Right cardiac atrium (tissue), 5 donors: Measurements from ENCODE around the gene CLMP. TPM values are rescaled to one million over a fixed set of nuclear protein-coding genes. Genes with fewer than 3 reads are reported as not detected.

Experiments
- ATAC-seq, 2 donors: fragments of 200-7000 bp; cut with Tn5 transposase; one replicate each; pipeline versions ENCODE4 v1.8.0 to v1.9.1; 2020; ENCODE audit warnings: moderate library complexity in 2 of 2, mild to moderate bottlenecking in 1 of 2
- DNase-seq, 3 donors: peaks; one replicate each; pipeline ENCODE4 v3.0.0-alpha.2; 2020
- H3K27ac ChIP-seq: one replicate; pipeline ENCODE4 v1.5.1; 2013; ENCODE audit warnings: mild to moderate bottlenecking, low read length, control low read depth, moderate library complexity
- H3K27me3 ChIP-seq: one replicate; pipeline ENCODE4 v1.6.1; 2013; ENCODE audit not compliant: control insufficient read depth, insufficient read depth
- H3K4me1 ChIP-seq: one replicate; pipeline ENCODE4 v1.6.1; 2013; ENCODE audit warnings: low read length; ENCODE audit not compliant: control insufficient read depth, insufficient read depth
- H3K4me3 ChIP-seq: one replicate; pipeline ENCODE4 v1.5.1; 2013; ENCODE audit warnings: low read length, control low read depth
- H3K9me3 ChIP-seq: one replicate; pipeline ENCODE4 v1.6.1; 2013; ENCODE audit warnings: low read length; ENCODE audit not compliant: control insufficient read depth
- WGBS: extraction: QIAGEN DNeasy Blood & Tissue Kit; methylation state at CpG from one replicate; pipeline ENCODE4 v1.1.7; 2013; 5-methylcytosine and 5-hydroxymethylcytosine counted together
- intact Hi-C, 4 donors: fragments of 100-400 bp; cut with DNase I; formaldehyde crosslinking; loops; one replicate each; pipeline versions ENCODE4 v1.11.0 to v1.14.0; 2022 to 2023
- polyA plus RNA-seq: library from polyadenylated mRNA; stranded (reverse); fragments of 200-250 nt; gene quantifications from one replicate; pipeline ENCODE4 v1.2.3, GENCODE V29; 2013
- total RNA-seq, 4 donors: library from RNA; stranded (reverse); fragmentation: NEBNext Ultra II Directional; extraction: Animal tissue kit (Norgen Biotek cat#: 25700); gene quantifications; one replicate each; pipeline ENCODE4 v1.2.1, GENCODE V29; 2021
- donor health status: healthy with polysubstance abuse.
- donor health status: DM: no; HTN: yes; CAD: no.
- donor health status: DM: no; HTN: no; CAD: no.
- donor health status: DM: no; HTN: yes; CAD: no; lungs with severe emphysema.
- donor health status: DM: yes; HTN: yes; CAD: no.

Gene CLMP
- total and polyA plus RNA-seq, 5 donors, result 5.0 to 34.1 (median 18.9) TPM

- no peaks in the 10 kb centered on the region for H3K27me3 ChIP-seq
- H3K4me1 ChIP-seq, result no peaks in the 10 kb centered on the region
- no peak overlapping the region for H3K27ac ChIP-seq
- DNase-seq, result no peak
- intact Hi-C loops, result no loop called here
- no peaks in the 10 kb centered on the region for H3K9me3 ChIP-seq
- no peak overlapping the region for H3K4me3 ChIP-seq
- 73% methylated on average over 4 of the region's 4 CpGs for WGBS
- no peak for ATAC-seq
These were observed 164.5 kb downstream of the CLMP start for GRCh38 chr11:123030517-123030916.

GRCh38 chr11:123020968-123021367, 174.1 kb downstream of the CLMP start:
- Histone ChIP-seq H3K4me1 (no peaks in the 10 kb centered on the region), H3K9me3 (no peaks in the 10 kb centered on the region), H3K27ac (no peak overlapping the region), H3K4me3 (no peak overlapping the region), H3K27me3 (no peaks in the 10 kb centered on the region)
- DNase-seq, result no peak
- intact Hi-C loops, result loop anchor here in 3 of 4 donors (5.0 kb wide), 1 partner anchor 159 kb away; no protein-coding TSS in a partner anchor
- WGBS, result 47% methylated on average over 2 of the region's 2 CpGs
- ATAC-seq, result no peak

Other genes starting within 250 kb of the CLMP start
- gene BSX, start 213.4 kb downstream of the CLMP start, total RNA-seq, result not detected
- not detected for gene BSX, start 213.4 kb downstream of the CLMP start, polyA plus RNA-seq
- 1,000 to 10,000 TPM in 2 of 4 donors, 100 to 1,000 TPM in 2; 778 to 1,250 (median 962) TPM for gene HSPA8, start 133.1 kb downstream of the CLMP start, total RNA-seq
- 275 TPM for gene HSPA8, start 133.1 kb downstream of the CLMP start, polyA plus RNA-seq
- gene GRAMD1B, start 235.0 kb upstream of the CLMP start, total RNA-seq, result 1 to 10 TPM; 2.4 to 4.1 (median 3.2) TPM
- gene GRAMD1B, start 235.0 kb upstream of the CLMP start, polyA plus RNA-seq, result 2.0 TPM